ENCODE results near the gene ARRB1.

Gene ARRB1

DNA sequence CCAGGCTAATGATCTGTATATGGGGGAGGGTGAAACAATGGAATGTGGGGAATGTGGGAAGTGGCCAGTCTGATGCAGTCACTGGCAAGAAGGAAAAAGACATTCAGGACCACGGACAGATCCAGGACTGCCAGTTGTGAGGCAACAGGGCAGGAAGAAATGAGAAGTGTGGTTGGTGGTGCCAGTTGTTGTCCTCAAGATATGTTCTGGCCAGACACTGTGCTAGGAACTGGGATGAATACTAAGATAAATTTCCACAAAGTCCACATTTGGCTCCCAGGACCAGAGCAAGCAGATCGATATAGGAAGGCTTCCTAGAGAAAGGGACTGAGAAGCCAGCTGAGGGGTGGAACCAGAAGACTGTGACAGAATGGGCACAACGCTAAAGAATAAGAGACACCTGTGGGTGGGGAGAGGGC, 117.7 kb downstream of the ARRB1 start:
- peak; percentile 85 for DNase-seq (ENCODE audit: low read depth, low spot score)

DNA sequence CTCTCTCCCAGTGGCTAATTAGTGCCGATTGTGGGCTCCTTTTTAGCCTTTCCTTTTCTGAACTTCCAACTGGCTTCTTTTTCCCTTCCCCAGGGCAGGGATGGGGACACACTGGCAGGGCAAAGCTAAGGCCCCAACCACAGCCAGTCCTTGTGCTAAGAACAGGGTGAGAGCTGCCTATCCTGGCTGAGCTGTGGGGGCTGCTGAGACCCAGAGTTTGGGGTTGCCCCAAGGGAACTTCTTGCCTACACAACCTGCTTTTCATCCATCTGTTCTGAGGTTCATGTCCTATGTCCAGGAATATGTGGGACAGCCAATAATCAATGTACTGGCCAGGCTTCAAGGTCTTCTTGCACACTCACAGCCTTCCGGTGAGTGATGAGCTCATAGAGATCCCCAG, 120.8 kb downstream of the ARRB1 start:
- no peak for DNase-seq (ENCODE audit: low read depth, low spot score)

GRCh38 chr11:75229466-75229865, 122.0 kb downstream of the ARRB1 start:
- no peak for DNase-seq (ENCODE audit: low read depth, low spot score)

- no peak for DNase-seq (ENCODE audit: low read depth, low spot score)
These were observed 125.7 kb downstream of the ARRB1 start for GRCh38 chr11:75225794-75226193.

DNA sequence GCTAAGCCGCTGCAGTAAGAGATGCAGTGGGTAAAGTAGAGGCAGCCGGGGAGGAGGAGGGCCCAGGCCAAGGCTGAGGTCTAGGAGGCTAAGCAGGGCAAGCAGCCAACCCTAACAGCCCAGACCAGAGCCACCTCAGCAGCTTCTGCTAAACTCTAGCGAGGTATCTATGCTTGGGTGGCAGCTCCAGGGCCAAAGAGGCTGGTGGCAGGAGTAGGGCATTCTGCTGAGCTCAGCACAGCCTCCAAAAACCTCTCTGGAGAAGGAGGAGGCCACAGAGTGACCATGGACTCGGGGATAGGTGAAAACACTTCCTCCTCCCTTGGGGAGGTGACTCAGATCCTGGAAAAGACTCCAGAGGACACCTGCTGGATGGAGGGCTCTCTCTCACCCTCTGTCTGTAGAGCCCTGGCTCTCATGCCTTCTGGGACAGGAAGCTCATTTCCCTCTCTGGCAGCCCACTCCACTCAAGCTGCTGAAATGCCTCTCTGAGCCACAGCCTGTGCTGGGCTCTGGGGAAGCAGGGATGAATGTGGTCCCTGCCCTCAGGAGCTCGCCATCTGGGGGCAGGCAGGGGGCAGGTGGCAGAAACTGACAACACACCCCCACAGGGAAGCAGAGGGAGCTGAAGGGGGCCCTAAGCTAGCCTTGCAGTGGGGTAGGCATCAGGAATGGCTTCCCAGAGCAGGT, 127.4 kb downstream of the ARRB1 start:
- no peak for DNase-seq (ENCODE audit: low read depth, low spot score)

DNA sequence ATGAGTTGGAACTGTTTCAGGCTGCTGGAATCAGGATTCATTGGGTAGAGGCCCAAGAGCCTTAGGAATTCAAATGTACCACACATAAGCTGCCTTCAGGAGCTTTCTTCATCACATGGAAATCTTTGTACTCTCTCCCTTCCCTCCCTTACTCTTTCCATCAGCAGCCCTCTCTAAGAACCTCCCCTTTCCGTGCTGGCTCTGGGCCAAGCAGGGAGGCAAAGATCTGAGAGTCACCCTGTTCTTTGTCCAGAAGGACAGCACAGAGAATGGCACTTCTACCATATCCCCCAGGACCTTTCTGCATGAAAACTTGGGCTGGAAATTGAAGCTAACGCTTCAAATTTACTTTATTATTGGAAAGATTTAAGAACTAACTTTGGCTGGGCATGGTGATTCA, 131.6 kb downstream of the ARRB1 start:
- DNase-seq (ENCODE audit: low read depth, low spot score): no peak

DNA sequence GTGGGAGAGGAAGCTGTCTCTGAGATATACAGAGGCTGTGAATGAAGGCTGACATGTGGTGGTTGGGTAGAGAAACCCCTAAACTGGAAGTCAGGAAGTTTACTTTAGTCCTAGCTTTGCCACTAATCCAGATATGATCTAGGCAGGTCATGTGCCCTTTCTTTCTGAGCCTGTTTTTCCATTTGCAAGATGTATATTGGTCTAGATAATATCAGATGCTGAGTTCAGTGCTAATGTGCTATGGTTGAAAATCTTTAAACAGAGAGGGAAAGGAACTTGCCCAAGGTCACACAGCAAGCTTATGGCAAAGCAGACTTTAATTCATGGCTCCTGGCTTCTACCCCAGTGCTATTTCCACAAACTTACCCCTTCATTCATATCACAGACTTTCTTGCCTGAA, 136.6 kb downstream of the ARRB1 start:
- no peak for DNase-seq (ENCODE audit: low read depth, low spot score)

DNA sequence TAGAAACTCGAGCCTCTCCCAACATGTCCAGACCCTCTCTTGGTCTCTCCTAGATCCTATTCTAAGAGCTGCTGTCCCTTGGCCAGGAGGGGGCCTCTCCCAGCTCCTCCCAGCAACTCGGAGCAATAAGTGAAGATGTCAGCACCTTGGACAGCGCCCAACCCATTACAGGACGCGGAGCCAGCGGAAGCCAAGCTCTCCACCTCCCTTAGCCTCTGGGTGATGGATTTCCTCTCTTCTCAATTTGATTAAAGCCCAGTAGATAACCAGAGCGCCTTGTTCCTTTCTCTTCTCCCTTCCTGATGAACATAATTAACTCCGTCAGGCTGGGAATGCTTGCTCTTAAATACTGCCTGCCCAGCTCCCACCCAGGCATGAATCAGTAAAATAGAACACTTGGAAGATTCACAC, 137.0 kb downstream of the ARRB1 start:
- DNase-seq (ENCODE audit: low read depth, low spot score): peak; percentile 90

All from astrocyte of the hippocampus (primary cell).